CD4-positive, alpha-beta T cell treated with Interleukin-15 for 1 hour (primary cell): ENCODE measurements around the gene RAI1.

Source experiments
- DNase-seq: peaks from one replicate; pipeline ENCODE4 v3.0.0-alpha.2; 2020

RAI1 gene

DNA sequence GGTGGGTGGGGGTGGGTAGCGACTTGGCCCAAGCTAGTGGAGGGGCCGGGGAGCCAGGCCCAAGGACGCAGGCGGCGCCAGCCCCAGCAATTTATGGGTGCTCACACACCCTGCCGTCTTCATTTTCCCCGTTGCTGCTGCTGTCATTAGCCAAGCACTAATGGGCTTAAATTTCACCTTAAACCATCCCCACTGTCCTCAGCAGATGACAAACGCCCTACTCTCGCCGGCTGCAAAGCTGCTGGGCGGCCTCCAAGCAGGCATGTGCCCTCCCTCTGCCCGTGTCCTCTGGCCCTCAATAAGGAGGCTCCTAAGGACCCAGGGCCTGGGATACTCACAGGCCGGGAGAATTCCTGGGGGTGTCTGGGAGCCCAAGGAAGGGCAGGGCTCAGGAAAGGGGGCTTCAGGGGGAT lies 89.4 kb downstream of the RAI1 start:
- no peak for DNase-seq

DNA sequence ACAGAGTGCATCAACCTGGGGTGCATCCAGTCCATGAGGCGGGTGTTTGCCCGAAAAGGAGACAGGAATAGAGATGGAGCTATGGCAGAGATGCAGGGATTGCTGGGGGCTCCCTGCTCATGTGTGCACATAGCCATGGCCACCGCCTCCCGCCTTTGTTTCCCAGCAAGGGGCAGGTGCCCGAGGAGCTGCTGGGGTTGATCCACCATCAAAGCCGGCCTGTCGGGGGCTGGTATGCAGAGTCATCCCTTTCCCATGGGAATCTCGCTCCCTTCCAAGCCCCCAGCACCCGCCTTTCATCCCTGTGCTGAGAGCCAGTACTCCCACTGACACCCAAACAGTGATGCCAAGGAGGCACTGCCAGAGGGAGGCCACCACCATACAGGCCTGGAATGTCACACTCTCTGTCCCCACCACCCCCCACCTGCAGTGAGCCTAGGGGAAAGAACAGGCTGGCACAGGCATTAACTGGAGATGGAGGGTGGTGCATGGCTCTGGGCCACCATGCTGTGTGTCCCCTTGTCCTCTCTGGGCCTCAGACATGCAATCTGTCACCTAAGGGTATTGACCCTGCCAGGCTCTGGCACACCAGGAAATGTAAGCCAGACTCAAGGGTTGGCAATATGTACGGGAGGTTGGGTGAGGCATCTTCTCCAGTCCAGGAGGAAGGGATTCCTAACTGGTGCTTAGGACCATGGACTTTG lies 90.4 kb downstream of the RAI1 start:
- no peak for DNase-seq

DNA sequence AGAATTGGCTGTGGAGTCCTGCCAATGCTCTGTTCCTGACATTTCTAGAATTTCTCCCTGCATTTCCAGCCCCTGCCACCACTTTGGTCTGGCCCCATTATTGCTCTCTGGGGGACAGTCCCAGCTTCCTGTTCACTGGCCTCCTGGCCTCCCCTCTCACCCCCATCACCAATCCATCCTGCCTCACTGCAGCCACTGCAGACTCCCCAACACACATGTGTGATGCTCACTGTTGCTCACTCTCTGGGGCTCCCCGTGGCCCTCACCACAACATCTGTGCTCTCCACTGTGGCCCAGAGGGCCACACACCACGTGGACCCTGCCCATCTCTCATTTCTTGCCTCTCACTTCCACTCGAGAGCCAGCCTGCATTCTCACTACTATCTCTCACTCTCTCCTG lies 91.0 kb downstream of the RAI1 start:
- no peak for DNase-seq

DNA sequence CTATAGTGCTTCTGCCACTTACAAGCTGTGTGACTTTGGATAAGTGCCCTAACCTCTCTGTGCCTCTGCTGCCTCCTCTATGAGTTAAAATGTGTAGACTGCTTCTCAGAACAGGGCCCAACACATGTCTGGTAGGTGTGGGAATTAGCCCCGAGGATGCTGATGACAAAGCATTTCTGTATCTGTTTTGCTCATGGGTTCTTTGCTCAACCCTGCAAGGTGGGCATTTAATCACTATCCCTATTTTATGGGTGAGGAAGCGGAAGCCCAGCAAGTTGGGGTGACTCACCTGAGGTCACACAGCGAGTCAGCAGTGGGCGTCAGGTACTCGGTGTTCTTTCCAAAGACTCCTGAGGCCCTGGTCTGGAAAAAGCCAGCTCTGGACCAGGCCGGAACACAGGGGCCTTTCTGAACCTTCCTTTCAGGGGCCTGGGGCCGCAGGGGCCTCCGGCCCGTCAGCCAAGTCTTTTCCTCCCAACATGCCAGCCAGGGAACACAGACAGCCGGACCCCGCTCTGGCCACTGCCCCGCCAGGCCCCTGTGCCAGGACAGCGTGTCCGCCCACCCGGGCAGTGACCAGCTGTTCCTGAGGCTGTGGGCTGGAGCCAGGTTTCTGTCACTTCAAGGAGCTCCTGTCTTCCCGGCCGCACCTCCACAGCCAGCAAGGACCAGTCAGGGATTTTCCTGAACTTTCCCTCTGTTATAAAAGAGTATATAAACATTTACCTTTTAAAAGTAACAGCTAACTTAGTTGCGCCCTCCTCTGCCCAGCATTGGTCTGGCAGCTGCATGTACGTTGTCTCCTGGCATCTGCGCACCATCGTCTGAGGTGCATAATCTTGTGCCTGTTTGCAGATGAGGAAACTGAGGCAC lies 93.0 kb downstream of the RAI1 start:
- DNase-seq = no peak

DNA sequence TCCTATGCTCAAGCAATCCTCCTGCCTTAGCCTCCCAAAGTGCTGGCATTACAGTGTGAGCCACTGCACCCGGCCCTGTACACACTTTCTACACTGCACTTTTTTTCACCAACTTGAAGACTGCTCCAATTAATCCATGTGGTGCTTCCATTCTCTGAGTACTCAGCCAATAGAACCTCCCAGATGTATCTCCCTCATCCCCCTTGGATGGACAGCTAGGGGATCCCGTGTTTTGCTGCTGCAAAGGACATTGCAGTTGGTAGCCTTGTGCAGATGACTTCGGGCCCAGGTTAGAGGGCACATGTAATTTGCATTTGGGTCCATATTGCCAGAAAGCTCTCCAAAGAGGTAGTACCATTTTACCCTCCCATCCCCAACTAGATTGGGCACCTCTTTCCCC lies 95.6 kb downstream of the RAI1 start:
- no peak for DNase-seq

GRCh38 chr17:17778308-17779014 lies 97.2 kb downstream of the RAI1 start:
- DNase-seq = no peak

GRCh38 chr17:17779015-17779611 lies 97.9 kb downstream of the RAI1 start:
- DNase-seq = no peak

DNA sequence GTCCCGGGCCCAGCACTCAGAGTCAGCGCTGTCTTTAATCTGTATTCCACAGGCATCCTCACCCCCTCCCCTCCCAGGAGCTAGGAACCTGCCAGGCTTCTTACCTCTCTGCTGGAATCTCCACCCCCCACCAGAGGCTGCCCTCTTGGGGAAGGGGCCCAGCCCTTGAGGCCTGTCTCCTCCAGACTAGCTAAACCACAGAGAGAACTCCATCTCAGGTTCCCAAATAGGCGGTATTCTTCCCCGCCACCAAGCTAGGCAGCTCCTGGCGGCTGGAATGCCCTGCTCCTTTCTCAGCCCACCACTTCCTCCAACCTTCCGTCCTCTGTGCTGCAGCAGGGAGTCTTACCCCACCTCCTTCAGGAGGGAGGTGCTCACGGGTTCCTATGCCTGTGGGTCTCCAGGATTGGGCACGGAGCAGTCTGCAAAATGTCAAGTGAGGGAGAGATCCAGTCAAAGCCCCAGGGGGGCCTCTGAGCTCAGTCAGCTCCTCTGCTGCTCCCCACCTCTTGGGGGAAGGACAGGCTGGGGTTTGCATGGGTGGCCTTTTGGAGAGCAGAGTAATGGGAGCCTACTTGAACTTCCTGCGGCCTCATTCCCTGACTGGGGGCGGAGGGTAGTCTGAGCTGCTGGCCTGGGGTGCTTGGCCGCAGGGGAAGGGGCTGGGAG lies 99.8 kb downstream of the RAI1 start:
- no peak for DNase-seq

DNA sequence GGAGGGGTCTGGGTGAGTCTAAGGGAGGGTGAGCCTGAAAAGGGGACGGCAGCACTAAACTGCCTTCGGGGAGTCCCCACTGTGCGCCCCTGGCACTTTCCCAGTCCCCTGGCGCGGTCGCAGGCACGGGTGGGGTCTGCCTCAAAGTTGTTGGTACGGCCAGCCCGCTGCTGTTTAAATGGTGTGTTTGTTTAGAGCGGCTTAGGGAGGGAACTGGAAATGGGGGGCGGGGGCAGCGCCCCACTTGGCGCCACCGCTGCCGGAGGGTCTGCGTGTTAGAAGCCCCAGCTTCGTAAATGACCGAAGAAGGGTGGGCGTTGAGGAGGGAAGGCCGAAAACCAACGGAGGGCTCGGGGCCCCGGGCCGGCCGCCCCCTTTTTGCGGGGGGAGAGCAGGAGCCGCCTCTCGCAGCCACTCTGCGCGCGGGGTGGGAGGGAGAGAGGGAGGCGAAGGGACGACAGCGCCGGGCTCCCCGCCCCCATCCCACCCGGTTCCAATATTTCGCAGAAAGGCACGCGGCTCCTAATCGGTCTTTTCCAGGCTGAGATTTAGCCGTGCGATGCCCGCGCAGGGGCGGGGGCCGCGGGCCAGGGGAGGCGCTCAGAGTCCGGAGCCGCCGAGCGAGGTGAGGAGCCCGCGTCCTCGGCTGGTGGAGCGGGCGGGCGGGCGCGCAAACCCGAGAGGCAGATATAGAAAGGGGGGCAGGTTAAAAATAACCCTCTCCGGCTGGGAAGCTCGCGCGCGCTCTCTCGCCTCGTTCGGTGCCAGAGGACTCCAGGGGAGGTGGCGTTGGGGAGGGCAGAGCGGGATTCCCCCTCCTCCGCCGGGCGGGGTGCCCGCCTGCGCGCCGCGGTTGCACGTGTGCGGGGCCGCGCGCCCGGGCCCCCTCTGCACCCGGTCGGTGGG lies 100.6 kb downstream of the RAI1 start:
- no peak for DNase-seq

DNA sequence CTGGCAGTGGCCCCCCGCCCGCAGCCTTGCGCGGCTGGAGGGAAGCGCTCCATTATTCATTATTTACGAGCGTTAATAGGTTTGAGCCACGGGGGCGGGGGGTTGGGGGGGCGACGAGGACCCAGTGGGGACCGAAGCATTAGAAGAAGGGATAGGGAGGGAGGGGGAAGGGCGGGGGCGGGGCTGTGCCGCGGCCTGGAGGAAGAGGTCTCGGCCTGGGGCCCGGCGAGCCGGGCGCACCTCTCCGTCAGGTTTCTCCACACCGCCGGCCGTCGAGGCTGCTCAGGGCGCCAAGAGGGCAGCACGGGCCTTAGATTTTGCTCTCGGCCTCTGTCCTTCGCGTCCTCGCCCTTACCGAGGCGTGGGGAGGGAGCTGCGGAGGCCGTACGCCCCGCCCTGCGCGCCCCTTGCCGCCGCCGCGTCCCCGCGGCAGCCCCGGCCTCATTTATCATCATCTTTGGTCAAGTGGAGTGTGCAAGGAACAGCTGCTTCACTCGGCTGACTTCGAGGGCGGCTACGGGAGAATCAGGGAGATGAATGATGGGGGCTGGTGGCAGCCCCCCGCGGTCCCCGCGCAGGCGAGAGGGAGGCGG lies 101.4 kb downstream of the RAI1 start:
- DNase-seq = no peak

DNA sequence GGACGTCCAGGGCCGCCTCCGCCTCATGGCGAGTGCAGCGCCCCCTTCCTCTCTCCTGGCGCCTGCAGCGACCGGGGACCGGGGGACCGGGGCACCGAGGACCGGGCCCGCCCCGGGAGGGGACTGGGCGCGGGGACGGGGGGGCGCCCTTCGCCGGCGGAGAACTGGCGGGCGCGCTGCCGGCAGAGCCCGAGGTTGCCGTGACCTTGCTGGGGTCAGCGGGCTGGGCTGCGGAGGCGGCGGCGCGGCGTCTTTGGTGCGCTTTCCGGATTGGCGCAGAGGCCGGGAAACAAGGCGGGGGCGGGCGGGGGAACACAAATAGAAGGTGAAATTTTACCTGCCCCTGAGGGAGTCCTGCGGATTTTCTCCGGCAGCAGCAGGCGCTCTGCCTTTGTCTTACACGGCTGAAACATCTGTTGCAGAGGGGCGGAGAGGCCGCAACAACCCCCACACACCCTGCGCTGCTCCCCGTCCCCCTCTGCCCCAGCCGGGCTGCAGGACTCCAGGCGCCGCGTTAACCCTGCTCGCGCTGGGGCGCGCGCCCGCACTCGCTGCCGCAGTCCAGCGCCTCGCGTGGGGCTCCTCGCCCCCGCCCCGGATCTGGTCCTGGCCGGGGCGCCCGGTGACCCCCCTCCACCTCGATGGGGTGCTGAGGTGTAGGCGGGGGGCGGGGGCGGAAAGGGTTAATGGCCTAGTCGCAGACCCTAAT lies 102.0 kb downstream of the RAI1 start:
- DNase-seq = peak; percentile 52

DNA sequence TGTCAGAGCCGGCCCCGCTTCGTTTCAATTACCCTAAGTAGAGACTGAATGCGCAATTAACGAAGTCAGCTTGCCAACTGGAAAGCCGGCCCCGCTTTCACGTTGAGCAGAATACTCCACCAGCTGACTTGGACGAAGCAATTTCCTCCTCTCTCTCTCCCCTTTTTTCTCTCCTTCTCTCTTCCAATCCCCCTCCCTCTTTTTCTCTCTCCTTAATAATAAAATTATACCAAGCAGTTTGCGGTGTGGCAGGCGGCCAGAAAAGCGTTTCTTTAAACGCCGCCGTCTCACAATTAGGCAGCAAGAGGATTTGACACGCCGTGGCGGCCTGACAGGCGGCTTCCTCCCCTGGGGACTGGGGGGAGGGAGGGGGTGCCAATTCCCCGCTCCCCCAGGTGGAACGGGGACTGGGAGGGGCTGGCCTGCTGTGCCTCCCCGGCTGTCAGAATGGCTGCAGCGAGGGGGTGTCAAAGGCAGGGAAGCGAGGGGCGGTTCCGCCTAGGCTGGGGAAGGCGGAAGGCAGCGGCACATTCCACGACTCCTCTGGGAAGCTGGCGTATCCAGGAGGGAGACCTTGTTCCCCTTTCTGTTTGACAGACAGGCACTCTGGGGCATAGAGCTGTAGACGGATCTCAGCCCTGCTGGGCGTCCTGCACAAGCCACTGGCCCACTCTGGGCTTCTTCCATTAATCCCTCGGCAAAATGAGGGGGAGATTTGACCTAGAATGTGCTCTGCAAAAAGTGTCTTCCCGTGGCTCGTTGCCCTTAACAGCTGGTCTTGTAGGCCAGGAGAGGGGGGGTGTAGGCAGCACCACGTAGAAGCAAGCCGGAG lies 102.8 kb downstream of the RAI1 start:
- DNase-seq = peak; percentile 61

DNA sequence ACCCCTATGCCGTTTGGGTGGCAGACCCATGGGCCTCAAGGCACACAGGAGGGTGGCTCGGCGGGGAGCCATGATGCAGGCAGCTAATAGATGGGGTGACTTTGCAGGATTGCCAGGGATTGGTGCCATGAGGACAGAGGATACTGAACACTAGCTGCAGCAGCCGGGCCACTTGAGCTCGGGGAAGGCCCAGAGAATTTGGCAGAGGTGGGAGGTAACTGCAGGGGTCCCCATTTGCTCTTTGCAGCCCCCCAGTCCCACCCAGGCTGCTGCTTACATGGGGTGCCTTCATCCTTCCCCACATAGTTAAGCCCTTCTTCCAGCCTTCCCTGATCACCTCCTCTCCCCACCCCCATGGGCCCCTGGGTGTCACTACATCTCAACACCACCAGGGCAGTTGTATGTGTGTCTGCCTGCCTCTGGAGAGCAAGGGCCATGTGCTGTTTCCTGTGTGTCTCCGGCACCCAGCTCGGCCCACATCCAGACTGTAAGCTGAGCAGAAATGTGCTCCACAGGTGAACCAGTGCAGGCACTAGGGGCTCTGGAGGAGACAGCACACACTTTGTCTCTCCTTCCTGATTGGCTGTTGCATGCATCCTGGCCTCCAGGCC lies 103.5 kb downstream of the RAI1 start:
- DNase-seq = no peak

DNA sequence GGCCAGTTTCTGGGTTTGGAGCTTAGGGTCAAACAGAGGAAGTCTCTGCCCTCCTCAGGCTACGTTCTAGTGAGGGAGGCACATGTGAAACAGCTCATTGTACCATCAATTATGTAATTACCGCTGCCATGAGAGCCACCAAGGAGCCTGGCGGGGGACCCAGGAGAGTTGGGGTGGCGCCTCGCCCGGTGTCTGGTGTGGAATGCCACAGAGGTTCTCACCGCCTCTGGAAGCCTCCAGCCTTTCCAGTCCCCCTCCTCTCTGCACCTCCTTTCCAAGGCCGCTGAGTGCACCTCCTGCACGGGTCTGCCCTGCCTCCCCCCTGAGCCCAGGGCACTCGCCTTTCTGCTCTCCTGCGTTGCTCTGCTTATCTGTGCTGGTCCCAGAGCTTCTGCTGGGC lies 104.1 kb downstream of the RAI1 start:
- DNase-seq = no peak

DNA sequence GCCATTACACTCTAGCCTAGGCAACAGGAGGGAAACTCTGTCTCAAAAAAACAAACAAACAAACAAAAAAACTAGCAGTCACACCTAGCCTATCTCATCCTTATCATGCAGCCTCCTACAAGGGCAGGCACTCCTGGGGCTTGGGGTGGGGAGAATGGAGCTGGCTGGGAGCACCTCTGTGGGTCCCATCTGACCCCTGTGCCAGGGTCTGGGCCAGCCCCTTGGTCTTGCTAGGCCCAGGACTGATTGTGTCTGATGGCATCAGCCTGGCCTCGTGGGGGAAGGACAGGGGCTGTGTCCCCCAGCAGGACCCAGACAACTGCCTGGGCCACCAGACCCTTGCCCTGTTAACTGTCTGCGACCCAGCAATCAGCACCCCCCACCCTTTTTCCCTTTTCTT lies 105.7 kb downstream of the RAI1 start:
- DNase-seq = no peak

DNA sequence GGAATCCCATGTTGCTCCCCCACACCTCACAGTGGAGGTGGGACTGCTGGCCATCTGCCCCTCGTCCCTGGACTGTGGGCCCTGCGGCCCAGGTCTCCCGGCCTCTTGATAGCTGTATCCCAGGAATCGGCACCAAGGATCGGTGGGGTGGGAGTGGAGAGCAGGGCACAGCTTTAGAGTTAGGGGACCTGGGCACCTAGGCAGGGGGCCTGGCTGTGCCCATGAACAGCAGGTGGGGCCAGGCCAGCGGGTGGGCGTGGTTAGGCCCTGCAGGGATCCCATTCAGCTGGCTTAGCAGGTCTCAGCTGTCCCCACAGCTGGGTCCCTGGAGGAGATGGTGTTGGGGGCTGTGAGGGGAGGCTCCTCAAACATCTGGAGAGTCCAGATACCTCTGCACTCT lies 106.3 kb downstream of the RAI1 start:
- no peak for DNase-seq

- no peak for DNase-seq
These were observed 107.7 kb downstream of the RAI1 start for GRCh38 chr17:17788967-17789366.

DNA sequence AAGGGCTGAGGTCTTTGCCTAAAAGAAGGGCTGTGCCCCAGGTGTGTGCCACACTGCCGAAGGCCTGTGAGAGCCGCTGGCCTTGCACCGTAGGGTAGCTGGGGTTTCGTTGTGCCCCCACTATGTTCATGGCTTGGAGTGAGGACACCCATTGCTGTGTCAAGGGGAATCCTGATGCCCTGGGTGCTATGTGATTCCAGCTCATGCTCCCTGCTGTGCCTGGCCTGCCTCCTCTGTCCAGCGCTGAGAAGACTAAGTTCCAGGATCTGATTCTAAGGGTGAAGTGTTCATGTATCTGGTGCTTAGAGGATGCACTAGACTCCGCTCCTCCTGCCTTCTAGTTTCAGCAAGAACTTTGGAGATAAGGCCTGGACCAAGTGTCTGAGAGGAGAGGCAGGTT lies 108.2 kb downstream of the RAI1 start:
- DNase-seq = no peak
